ENCODE data around the gene ITPKB.
"Not testable (repeated sequence)": the region's sequence is repeated elsewhere in the genome, so short reads cannot be mapped to it uniquely, and the experiment has no call there.

ITPKB gene

GRCh38 chr1:226602186-226603021 is 136.7 kb downstream of the ITPKB start:
- DNase-seq (ENCODE audit: insufficient read length, low spot score) (no peak), FAIRE-seq (no peak)
- no peak for TF ChIP-seq CTCF (IDR thresholded peaks at IDR 0.05; ENCODE audit: insufficient read depth, missing control alignments)

- no peak for DNase-seq (ENCODE audit: insufficient read length, low spot score)
- no peak for FAIRE-seq
- no peak for TF ChIP-seq CTCF (IDR thresholded peaks at IDR 0.05; ENCODE audit: insufficient read depth, missing control alignments)
These were observed 137.6 kb downstream of the ITPKB start for GRCh38 chr1:226601456-226601855.

GRCh38 chr1:226600254-226600653 is 138.8 kb downstream of the ITPKB start:
- FAIRE-seq (no peak), DNase-seq (ENCODE audit: insufficient read length, low spot score) (no peak)

GRCh38 chr1:226599636-226600238 is 139.3 kb downstream of the ITPKB start:
- no peak for TF ChIP-seq CTCF (IDR thresholded peaks at IDR 0.05; ENCODE audit: insufficient read depth, missing control alignments)
- DNase-seq (ENCODE audit: insufficient read length, low spot score), result no peak

More at GRCh38 chr1:226600254-226600653, 138.8 kb downstream of the ITPKB start:
- TF ChIP-seq CTCF (IDR thresholded peaks at IDR 0.05; ENCODE audit: insufficient read depth, missing control alignments), result no peak

GRCh38 chr1:226598955-226599354 is 140.1 kb downstream of the ITPKB start:
- not testable (repeated sequence) for FAIRE-seq; DNase-seq (ENCODE audit: insufficient read length, low spot score)

More at GRCh38 chr1:226599636-226600238, 139.3 kb downstream of the ITPKB start:
- FAIRE-seq, result no peak

- FAIRE-seq (no peak), DNase-seq (ENCODE audit: insufficient read length, low spot score) (no peak)
- no peak for TF ChIP-seq CTCF (IDR thresholded peaks at IDR 0.05; ENCODE audit: insufficient read depth, missing control alignments)
These were observed 140.6 kb downstream of the ITPKB start for GRCh38 chr1:226598455-226598849.

GRCh38 chr1:226597616-226598454 is 141.2 kb downstream of the ITPKB start:
- DNase-seq (ENCODE audit: insufficient read length, low spot score), result no peak
- no peak for TF ChIP-seq CTCF (IDR thresholded peaks at IDR 0.05; ENCODE audit: insufficient read depth, missing control alignments)
- FAIRE-seq, result no peak

All from D721Med (cell line).